HepG2 (cell line): ENCODE data around the gene TECTB. TPM values are rescaled to one million over a fixed set of nuclear protein-coding genes. Genes with fewer than 3 reads are reported as not detected.
A peak's percentile ranks its signal among the peaks of the same experiment; 100 is the strongest.

Experiments used
- AFF4 ChIP-seq: sonication (generic); formaldehyde crosslinking; IDR thresholded peaks from 2 replicates; pipeline ENCODE4 v1.4.0; 2020; ENCODE audit warnings: missing genetic modification reagents
- ARNT ChIP-seq: fragments of 450-650 bp; IDR thresholded peaks from 2 replicates; pipeline ENCODE4 v1.6.1; 2017
- BHLHE40 ChIP-seq: IDR thresholded peaks from 2 replicates; pipeline ENCODE4 v1.6.1; 2011; ENCODE audit warnings: low read length, improper control_type of control experiment
- GLMP ChIP-seq: sonication (generic); formaldehyde crosslinking; IDR thresholded peaks from 2 replicates; pipeline ENCODE4 v1.9.0; 2021; ENCODE audit warnings: missing genetic modification reagents, mild to moderate bottlenecking, borderline replicate concordance
- HMG20A ChIP-seq: IDR thresholded peaks from 2 replicates; pipeline ENCODE4 v1.6.1; 2016; ENCODE audit warnings: borderline replicate concordance
- MAFK ChIP-seq, 2 experiments: IDR thresholded peaks in 1 of 2; conservative IDR thresholded peaks in 1 of 2; 2 replicates each; pipeline ENCODE4 v1.6.1; 2011; ENCODE audit warnings: improper control_type of control experiment in 2 of 2, low read length in 2 of 2
- ZHX2 ChIP-seq, 2 experiments: sonication (generic) in 1 of 2; formaldehyde crosslinking in 1 of 2; IDR thresholded peaks; 2 replicates each; pipeline versions ENCODE4 v1.6.1 to v1.9.0; 2014 to 2022; ENCODE audit warnings: antibody characterized with exemption in 1 of 2, borderline replicate concordance in 1 of 2, inconsistent platforms in 1 of 2, low read depth in 1 of 2, missing genetic modification reagents in 1 of 2
- ZNF275 ChIP-seq: sonication (generic); formaldehyde crosslinking; IDR thresholded peaks from 2 replicates; pipeline ENCODE4 v1.8.0; 2022; ENCODE audit warnings: missing genetic modification reagents, mild to moderate bottlenecking, inconsistent platforms, borderline replicate concordance
- ZNF335 ChIP-seq: sonication (generic); formaldehyde crosslinking; IDR thresholded peaks from 2 replicates; pipeline ENCODE4 v1.4.0; 2020; ENCODE audit warnings: missing genetic modification reagents
- ZNF598 ChIP-seq: sonication (generic); formaldehyde crosslinking; IDR thresholded peaks from 2 replicates; pipeline ENCODE4 v1.5.1; 2020; ENCODE audit warnings: mild to moderate bottlenecking, missing genetic modification reagents, borderline replicate concordance
- polyA plus RNA-seq, 8 experiments: library from polyadenylated mRNA; depleted of rRNA in 3 of 8; stranded (reverse) in 7 of 8; unstranded in 1 of 8; fragments of >200 nt; fragmentation: Illumina TruSeq in 4 of 8; extraction: Trizol in 4 of 8; gene quantifications; 2 replicates each; pipeline versions ENCODE4 v1.2.1 to v1.2.3, GENCODE V29; 2011 to 2016; ENCODE audit warnings: low read depth in 4 of 8, missing spikeins in 1 of 8, mixed read lengths in 1 of 8; ENCODE audit not compliant: insufficient read depth in 1 of 8
- total RNA-seq, 5 experiments: library from RNA; depleted of rRNA; stranded (reverse); fragments of >200 nt; fragmentation: Illumina TruSeq; extraction: Trizol; gene quantifications; 2 replicates each; pipeline ENCODE4 v1.2.3, GENCODE V29; 2016; ENCODE audit warnings: low read depth in 1 of 5

TECTB gene
- total and polyA plus RNA-seq, 2 of the 13 experiments (the other 11 are each of a cell fraction or from before 2014, with no cell fraction given): 0.78 to 1.8 TPM

GRCh38 chr10:112261281-112261822 lies 21.8 kb upstream of the TECTB start (continued):
- peak; percentile 63; the same call in 1 of the 2 replicates for TF ChIP-seq ZNF335 (CRISPR knock-in tag)
- peak; percentile 99 for TF ChIP-seq HMG20A (CRISPR knock-in tag)
- no peak for TF ChIP-seq ZNF598
- TF ChIP-seq MAFK (conservative IDR thresholded peaks at IDR 0.05 in 1 of 2, IDR thresholded peaks at IDR 0.05 in 1 of 2; ENCODE audit: low read length in 2 of 2): peak; percentile 76 to 95
- peak; percentile 90; the same call in 1 of the 2 replicates for TF ChIP-seq AFF4 (CRISPR knock-in tag)
- no peak for TF ChIP-seq ARNT
- no peak for TF ChIP-seq GLMP
- TF ChIP-seq ZNF275 (CRISPR knock-in tag): peak; percentile 62; the same call in 1 of the 2 replicates
- peak; percentile 100 for TF ChIP-seq BHLHE40
- TF ChIP-seq ZHX2 (IDR thresholded peaks at IDR 0.05; ENCODE audit: low read depth): no peak
- TF ChIP-seq ZHX2 (CRISPR knock-in tag; IDR thresholded peaks at IDR 0.05; ENCODE audit: borderline replicate concordance): peak; percentile 67; the same call in 1 of the 2 replicates
